22Rv1 (cell line): ENCODE measurements around the gene CAMSAP1.
"Not testable (repeated sequence)": the region's sequence is repeated elsewhere in the genome, so short reads cannot be mapped to it uniquely, and the experiment has no call there.

Experiments used
- CTCF ChIP-seq: fragments of 450-650 bp; IDR thresholded peaks from 2 replicates; pipeline ENCODE4 v1.5.1; 2017; ENCODE audit warnings: mild to moderate bottlenecking
- ZFX ChIP-seq: fragments of 450-650 bp; IDR thresholded peaks from 2 replicates; pipeline ENCODE4 v1.6.1; 2017; ENCODE audit warnings: antibody characterized with exemption, borderline replicate concordance

DNA sequence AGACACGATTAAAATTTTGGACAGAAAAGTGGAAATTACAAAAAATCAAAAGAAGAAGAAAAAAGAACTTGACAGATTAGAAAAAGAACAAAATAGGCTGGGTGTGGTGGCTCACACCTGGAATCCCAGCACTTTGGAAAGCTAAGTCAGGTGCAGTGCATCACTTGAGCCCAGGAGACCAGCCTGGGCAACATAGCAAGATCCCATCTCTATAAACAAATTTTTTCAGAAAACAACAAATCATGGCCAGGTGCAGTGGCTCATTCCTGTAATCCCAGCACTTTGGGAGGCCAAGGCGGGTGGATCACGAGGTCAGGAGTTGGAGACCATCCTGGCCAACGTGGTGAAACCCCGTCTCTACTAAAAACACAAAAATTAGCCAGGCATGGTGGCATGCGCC is 15.0 kb downstream of the CAMSAP1 start:
- TF ChIP-seq CTCF, ZFX: not testable (repeated sequence)
